H9 (cell line): ENCODE results near the gene LILRB5. TPM values are rescaled to one million over a fixed set of nuclear protein-coding genes. Genes with fewer than 3 reads are reported as not detected.
A peak's percentile ranks its signal among the peaks of the same experiment; 100 is the strongest.

Experiments
- DNase-seq: peaks from one replicate; pipeline ENCODE4 v3.0.0-alpha.2; 2017
- H2AFZ ChIP-seq: one replicate; pipeline ENCODE4 v1.6.1; 2013; ENCODE audit warnings: mild to moderate bottlenecking, low read length, control low read depth, moderate library complexity
- H2AK5ac ChIP-seq: 2 replicates; pipeline ENCODE4 v1.6.1; 2013; ENCODE audit warnings: low read length, control low read depth, mixed read lengths; ENCODE audit not compliant: insufficient read length
- H2BK120ac ChIP-seq: one replicate; pipeline ENCODE4 v1.6.1; 2013; ENCODE audit warnings: low read depth, mild to moderate bottlenecking, low read length, control low read depth, inconsistent platforms; ENCODE audit not compliant: poor library complexity, severe bottlenecking
- H2BK12ac ChIP-seq: 2 replicates; pipeline ENCODE4 v1.6.1; 2013; ENCODE audit warnings: low read length, control low read depth, mixed read lengths, low read depth; ENCODE audit not compliant: insufficient read length
- H2BK15ac ChIP-seq: 2 replicates; pipeline ENCODE4 v1.6.1; 2013; ENCODE audit warnings: low read depth, low read length, control low read depth
- H2BK20ac ChIP-seq: one replicate; pipeline ENCODE4 v1.6.1; 2013; ENCODE audit warnings: low read depth, mild to moderate bottlenecking, low read length, control low read depth, inconsistent platforms; ENCODE audit not compliant: poor library complexity, severe bottlenecking
- H2BK5ac ChIP-seq: 2 replicates; pipeline ENCODE4 v1.6.1; 2013; ENCODE audit warnings: low read length, control low read depth, mixed read lengths; ENCODE audit not compliant: insufficient read length
- H3K14ac ChIP-seq: 2 replicates; pipeline ENCODE4 v1.6.1; 2013; ENCODE audit warnings: low read length, control low read depth; ENCODE audit not compliant: insufficient read depth
- H3K18ac ChIP-seq: 2 replicates; pipeline ENCODE4 v1.6.1; 2013; ENCODE audit warnings: low read depth, mild to moderate bottlenecking, mixed read lengths, low read length, control low read depth; ENCODE audit not compliant: insufficient read length
- H3K23ac ChIP-seq: 2 replicates; pipeline ENCODE4 v1.6.1; 2013; ENCODE audit warnings: low read length, control low read depth, mixed read lengths, low read depth; ENCODE audit not compliant: insufficient read length
- H3K23me2 ChIP-seq: 2 replicates; pipeline ENCODE4 v1.6.1; 2013; ENCODE audit warnings: low read depth, mild to moderate bottlenecking, mixed read lengths, low read length, control low read depth; ENCODE audit not compliant: insufficient read length, poor library complexity, severe bottlenecking
- H3K27ac ChIP-seq: 2 replicates; pipeline ENCODE4 v1.5.1; 2013; ENCODE audit warnings: low read length, control low read depth, mixed read lengths, low read depth; ENCODE audit not compliant: insufficient read length
- H3K27me3 ChIP-seq: 2 replicates; pipeline ENCODE4 v1.6.1; 2013; ENCODE audit warnings: low read length, control low read depth, inconsistent platforms; ENCODE audit not compliant: insufficient read depth
- H3K4ac ChIP-seq: 2 replicates; pipeline ENCODE4 v1.6.1; 2013; ENCODE audit warnings: low read depth, mild to moderate bottlenecking, control low read depth, inconsistent platforms, low read length, moderate library complexity
- H3K4me1 ChIP-seq: 2 replicates; pipeline ENCODE4 v1.6.1; 2013; ENCODE audit warnings: low read length, control low read depth, inconsistent platforms; ENCODE audit not compliant: insufficient read depth
- H3K4me2 ChIP-seq: 2 replicates; pipeline ENCODE4 v1.6.1; 2013; ENCODE audit warnings: low read length, control low read depth, mixed read lengths; ENCODE audit not compliant: insufficient read length, insufficient read depth
- H3K56ac ChIP-seq: 2 replicates; pipeline ENCODE4 v1.6.1; 2013; ENCODE audit warnings: low read depth, mild to moderate bottlenecking, mixed read lengths, low read length, control low read depth; ENCODE audit not compliant: insufficient read length
- H3K79me1 ChIP-seq: 2 replicates; pipeline ENCODE4 v1.6.1; 2013; ENCODE audit warnings: low read depth, mild to moderate bottlenecking, moderate library complexity, low read length, control low read depth, inconsistent platforms; ENCODE audit not compliant: insufficient read depth, poor library complexity, severe bottlenecking
- H3K79me2 ChIP-seq: 2 replicates; pipeline ENCODE4 v1.6.1; 2013; ENCODE audit warnings: low read length, control low read depth, inconsistent platforms; ENCODE audit not compliant: insufficient read depth
- H3K9ac ChIP-seq: 2 replicates; pipeline ENCODE4 v1.6.1; 2013; ENCODE audit warnings: low read length, control low read depth, mixed read lengths; ENCODE audit not compliant: insufficient read length; ENCODE audit errors: extremely low read depth
- H3K9me3 ChIP-seq: one replicate; pipeline ENCODE4 v1.6.1; 2013; ENCODE audit warnings: low read depth, low read length, inconsistent platforms; ENCODE audit not compliant: control insufficient read depth
- H3T11ph ChIP-seq: one replicate; pipeline ENCODE4 v1.6.1; 2013; ENCODE audit warnings: mild to moderate bottlenecking, low read length, control low read depth, inconsistent platforms
- H4K20me1 ChIP-seq: one replicate; pipeline ENCODE4 v1.6.1; 2013; ENCODE audit not compliant: control insufficient read depth, insufficient read length, insufficient read depth
- H4K5ac ChIP-seq: 2 replicates; pipeline ENCODE4 v1.6.1; 2013; ENCODE audit warnings: low read depth, mild to moderate bottlenecking, mixed read lengths, low read length, control low read depth; ENCODE audit not compliant: insufficient read length
- H4K8ac ChIP-seq: replicated peaks from 2 replicates; pipeline ENCODE4 v1.6.1; 2013; ENCODE audit warnings: low read length, control low read depth, mixed read lengths, low read depth; ENCODE audit not compliant: insufficient read length
- H4K91ac ChIP-seq: 2 replicates; pipeline ENCODE4 v1.6.1; 2013; ENCODE audit warnings: low read depth, mild to moderate bottlenecking, moderate library complexity, mixed read lengths, low read length, control low read depth; ENCODE audit not compliant: insufficient read length
- H3K27ac Mint-ChIP-seq, 3 experiments: 2 replicates in 2 of 3; 3 replicates in 1 of 3; pipeline ENCODE4 v1.8.0; 2020 to 2021; ENCODE audit warnings: mixed read lengths in 3 of 3, mild to moderate bottlenecking in 1 of 3, moderate library complexity in 1 of 3
- H3K27me3 Mint-ChIP-seq: 2 replicates; pipeline ENCODE4 v1.8.0; 2021; ENCODE audit warnings: low read depth, mild to moderate bottlenecking, moderate library complexity, mixed read lengths
- H3K36me3 Mint-ChIP-seq, 3 experiments: 2 replicates in 2 of 3; 3 replicates in 1 of 3; pipeline ENCODE4 v1.8.0; 2020 to 2021; ENCODE audit warnings: low read depth in 3 of 3, mixed read lengths in 3 of 3; ENCODE audit not compliant: insufficient read depth in 1 of 3
- H3K4me1 Mint-ChIP-seq, 2 experiments: 2 replicates each; pipeline ENCODE4 v1.8.0; 2020; ENCODE audit warnings: mixed read lengths in 2 of 2
- H3K4me3 Mint-ChIP-seq, 2 experiments: 2 replicates in 1 of 2; 3 replicates in 1 of 2; pipeline ENCODE4 v1.8.0; 2020 to 2021; ENCODE audit warnings: mild to moderate bottlenecking in 2 of 2, mixed read lengths in 2 of 2, moderate library complexity in 1 of 2
- H3K9me3 Mint-ChIP-seq, 2 experiments: 2 replicates in 1 of 2; 3 replicates in 1 of 2; pipeline ENCODE4 v1.8.0; 2020; ENCODE audit warnings: mild to moderate bottlenecking in 2 of 2, mixed read lengths in 2 of 2, moderate library complexity in 1 of 2
- WGBS: extraction: QIAGEN DNeasy Blood & Tissue Kit; methylation state at CpG from one replicate; pipeline ENCODE4 v1.1.7; 2013; ENCODE audit warnings: missing lambda C conversion rate, low lambda C conversion rate, mixed read lengths; ENCODE audit not compliant: insufficient read length; ENCODE audit errors: extremely low coverage; 5-methylcytosine and 5-hydroxymethylcytosine counted together
- total RNA-seq: library from RNA; stranded (reverse); gene quantifications from 2 replicates; pipeline ENCODE4 v1.2.1, GENCODE V29; 2021
- TF ChIP-seq, protein P1 (sequence below): fragments of 200-600 bp; sonication (generic); conservative IDR thresholded peaks from 3 replicates; pipeline ENCODE4 v1.8.0; 2021; ENCODE audit warnings: antibody characterized with exemption, mild to moderate bottlenecking

The LILRB5 gene
- total RNA-seq, 1 experiment from 2014 or later, result 0.09 TPM

DNA sequence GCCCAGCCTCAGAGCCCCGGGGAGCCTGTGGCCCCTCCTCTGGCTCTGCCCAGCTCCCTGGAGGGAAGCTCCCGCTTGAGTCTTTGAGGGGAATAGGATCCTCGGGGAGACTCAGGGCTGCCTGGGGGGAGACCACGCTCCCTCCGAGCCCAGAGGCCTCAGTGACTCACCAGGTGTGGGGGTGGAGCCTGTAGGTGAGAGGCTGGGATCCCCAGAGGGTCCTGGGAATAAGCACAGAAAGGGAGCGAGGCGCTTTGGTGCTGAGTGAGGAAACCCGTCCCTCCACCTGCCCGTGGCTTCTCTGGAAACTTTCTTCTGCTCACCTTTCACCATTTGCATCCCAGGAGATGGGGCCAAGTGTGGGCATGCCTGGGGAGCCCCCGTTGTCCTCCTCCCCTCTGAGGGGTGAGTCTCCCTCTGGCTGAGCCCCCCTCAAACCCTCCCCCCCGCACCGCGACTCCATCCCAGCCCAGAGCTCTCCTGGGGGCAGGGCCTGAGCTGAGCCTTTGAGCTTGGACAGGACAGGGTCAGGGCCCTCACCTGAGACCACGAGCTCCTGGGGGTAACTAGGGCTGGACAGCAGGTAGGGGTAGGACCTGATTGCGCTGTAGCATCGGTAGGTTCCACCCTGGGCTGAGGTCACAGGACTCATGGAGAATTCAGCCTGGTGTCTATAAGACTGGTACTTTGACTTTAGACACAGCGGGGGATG, 2.7 kb downstream of the LILRB5 start:
- Mint-ChIP-seq H3K27me3 (peaks cover 37% of the 10 kb centered on the region), H3K4me3 (no peak overlapping the region), H3K9me3 (peaks cover 0 to 25% of the 10 kb centered on the region in 2 experiments; a peak in 2 of 5 replicates), H3K27ac (no peak overlapping the region), H3K36me3 (no peaks in the 10 kb centered on the region), H3K4me1 (peaks cover 3 to 6% of the 10 kb centered on the region in 2 experiments; a peak in 3 of 4 replicates)
- H2AK5ac ChIP-seq, result no peak overlapping the region
- H3K4ac ChIP-seq, result no peak overlapping the region
- no peaks in the 10 kb centered on the region for H3K79me2 ChIP-seq
- no peak overlapping the region for H3K18ac ChIP-seq
- TF ChIP-seq, protein P1, sequence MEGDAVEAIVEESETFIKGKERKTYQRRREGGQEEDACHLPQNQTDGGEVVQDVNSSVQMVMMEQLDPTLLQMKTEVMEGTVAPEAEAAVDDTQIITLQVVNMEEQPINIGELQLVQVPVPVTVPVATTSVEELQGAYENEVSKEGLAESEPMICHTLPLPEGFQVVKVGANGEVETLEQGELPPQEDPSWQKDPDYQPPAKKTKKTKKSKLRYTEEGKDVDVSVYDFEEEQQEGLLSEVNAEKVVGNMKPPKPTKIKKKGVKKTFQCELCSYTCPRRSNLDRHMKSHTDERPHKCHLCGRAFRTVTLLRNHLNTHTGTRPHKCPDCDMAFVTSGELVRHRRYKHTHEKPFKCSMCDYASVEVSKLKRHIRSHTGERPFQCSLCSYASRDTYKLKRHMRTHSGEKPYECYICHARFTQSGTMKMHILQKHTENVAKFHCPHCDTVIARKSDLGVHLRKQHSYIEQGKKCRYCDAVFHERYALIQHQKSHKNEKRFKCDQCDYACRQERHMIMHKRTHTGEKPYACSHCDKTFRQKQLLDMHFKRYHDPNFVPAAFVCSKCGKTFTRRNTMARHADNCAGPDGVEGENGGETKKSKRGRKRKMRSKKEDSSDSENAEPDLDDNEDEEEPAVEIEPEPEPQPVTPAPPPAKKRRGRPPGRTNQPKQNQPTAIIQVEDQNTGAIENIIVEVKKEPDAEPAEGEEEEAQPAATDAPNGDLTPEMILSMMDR, result no peak
- H3K9me3 ChIP-seq, result no peaks in the 10 kb centered on the region
- H3K23me2 ChIP-seq, result no peaks in the 10 kb centered on the region
- H3K4me2 ChIP-seq, result no peak overlapping the region
- H2BK5ac ChIP-seq, result no peak overlapping the region
- H4K20me1 ChIP-seq, result no peaks in the 10 kb centered on the region
- no peak overlapping the region for H3K14ac ChIP-seq
- H3K79me1 ChIP-seq, result no peaks in the 10 kb centered on the region
- H2BK120ac ChIP-seq, result no peak overlapping the region
- no peak overlapping the region for H3K23ac ChIP-seq
- H4K8ac ChIP-seq, result no peak overlapping the region
- no peak overlapping the region for H2BK20ac ChIP-seq
- H3K27me3 ChIP-seq, result no peaks in the 10 kb centered on the region
- no peak overlapping the region for H2AFZ ChIP-seq
- no peak overlapping the region for H3K9ac ChIP-seq
- no peaks in the 10 kb centered on the region for H3K4me1 ChIP-seq
- no peak overlapping the region for H4K91ac ChIP-seq
- peak; percentile 30 for DNase-seq
- no peak overlapping the region for H2BK12ac ChIP-seq
- H4K5ac ChIP-seq, result no peak overlapping the region
- no peak overlapping the region for H3K56ac ChIP-seq
- no peak overlapping the region for H2BK15ac ChIP-seq
- no peak overlapping the region for H3T11ph ChIP-seq
- no peak overlapping the region for H3K27ac ChIP-seq
- WGBS, result no CpG with 5 or more reads among the region's 17 CpGs
